GM12878 (cell line): ENCODE results near the gene CALR. TPM values are rescaled to one million over a fixed set of nuclear protein-coding genes. Genes with fewer than 3 reads are reported as not detected.

Experiments used
- ATF7 ChIP-seq: fragments of 450-650 bp; IDR thresholded peaks from 2 replicates; pipeline ENCODE4 v1.6.1; 2016; ENCODE audit warnings: low read depth, mild to moderate bottlenecking
- CHD4 ChIP-seq: fragments of 200-600 bp; sonication (generic); IDR thresholded peaks from 2 replicates; pipeline ENCODE4 v1.6.1; 2016; ENCODE audit warnings: mild to moderate bottlenecking
- CREM ChIP-seq: IDR thresholded peaks from 2 replicates; pipeline ENCODE4 v1.6.1; 2014; ENCODE audit warnings: antibody characterized with exemption, low read depth
- GABPA ChIP-seq: IDR thresholded peaks from 2 replicates; pipeline ENCODE4 v1.6.1; 2014; ENCODE audit warnings: antibody characterized with exemption, low read depth, mild to moderate bottlenecking, inconsistent platforms
- HDAC6 ChIP-seq: fragments of 200-600 bp; sonication (generic); IDR thresholded peaks from one replicate; pipeline ENCODE4 v1.8.0; 2017; ENCODE audit warnings: antibody characterized with exemption; ENCODE audit not compliant: unreplicated experiment
- IKZF2 ChIP-seq, 2 experiments: fragments of 450-650 bp; IDR thresholded peaks; 2 replicates each; pipeline ENCODE4 v1.6.1; 2017; ENCODE audit warnings: mild to moderate bottlenecking in 2 of 2, moderate library complexity in 2 of 2
- MAX ChIP-seq: IDR thresholded peaks from 2 replicates; pipeline ENCODE4 v1.6.1; 2012; ENCODE audit warnings: low read depth, low read length, improper control_type of control experiment
- MEF2A ChIP-seq: IDR thresholded peaks from 2 replicates; pipeline ENCODE4 v1.6.1; 2011; ENCODE audit warnings: low read depth, mild to moderate bottlenecking, low read length, moderate library complexity; ENCODE audit not compliant: insufficient read depth
- MXI1 ChIP-seq: fragments of 150-350 bp; IDR thresholded peaks from 2 replicates; pipeline ENCODE4 v1.6.1; 2011; ENCODE audit warnings: low read depth, mild to moderate bottlenecking, inconsistent platforms, low read length, improper control_type of control experiment
- MYB ChIP-seq: fragments of 150-350 bp; IDR thresholded peaks from 2 replicates; pipeline ENCODE4 v1.6.1; 2014; ENCODE audit warnings: mild to moderate bottlenecking, low read depth, low read length, borderline replicate concordance
- PKNOX1 ChIP-seq: fragments of 450-650 bp; IDR thresholded peaks from 2 replicates; pipeline ENCODE4 v1.6.1; 2016; ENCODE audit warnings: mild to moderate bottlenecking
- TARDBP ChIP-seq: IDR thresholded peaks from 2 replicates; pipeline ENCODE4 v1.6.1; 2016; ENCODE audit warnings: borderline replicate concordance
- YBX1 ChIP-seq: fragments of 450-650 bp; IDR thresholded peaks from 2 replicates; pipeline ENCODE4 v1.6.1; 2016; ENCODE audit warnings: antibody characterized with exemption
- ZBTB4 ChIP-seq: fragments of 450-650 bp; formaldehyde crosslinking; IDR thresholded peaks from 2 replicates; pipeline ENCODE4 v1.4.0; 2022; ENCODE audit warnings: mild to moderate bottlenecking, moderate library complexity
- ZNF274 ChIP-seq: IDR thresholded peaks from one replicate; pipeline ENCODE4 v1.8.0; 2011; ENCODE audit not compliant: insufficient read length, insufficient read depth
- polyA plus RNA-seq, 11 experiments: library from polyadenylated mRNA; depleted of rRNA in 4 of 11; unstranded in 6 of 11; stranded (reverse) in 5 of 11; fragments of >200 nt; fragmentation: Nextera tagmentation in 4 of 11; fragmentation: Illumina TruSeq in 1 of 11; extraction: Ambion mirVana in 4 of 11; extraction: Trizol in 1 of 11; gene quantifications; 1 replicate in 1 of 11; 2 replicates in 10 of 11; pipeline versions ENCODE4 v1.2.1 to v1.2.3, GENCODE V29; 2011 to 2016; ENCODE audit warnings: inconsistent platforms in 2 of 11, missing spikeins in 2 of 11, low read depth in 1 of 11
- total RNA-seq, 4 experiments: library from RNA; depleted of rRNA in 3 of 4; stranded (reverse); fragments of >200 nt in 3 of 4; fragmentation: Illumina TruSeq in 1 of 4; extraction: Trizol in 1 of 4; gene quantifications; 2 replicates each; pipeline versions ENCODE4 v1.2.1 to v1.2.3, GENCODE V29; 2013 to 2021
- TF ChIP-seq, protein P1 (sequence below): IDR thresholded peaks from 2 replicates; pipeline ENCODE4 v1.6.1; 2011; ENCODE audit warnings: mild to moderate bottlenecking, low read depth, low read length, moderate library complexity; ENCODE audit not compliant: insufficient replicate concordance
- TF ChIP-seq, protein P2 (sequence below): IDR thresholded peaks from 2 replicates; pipeline ENCODE4 v1.6.1; 2012; ENCODE audit warnings: improper control_type of control experiment, low read depth, low read length; ENCODE audit not compliant: insufficient replicate concordance

The CALR gene
- total and polyA plus RNA-seq, 10 of the 15 experiments (the other 5 are each of a cell fraction or from before 2014, with no cell fraction given): 202 to 1,451 (median 749) TPM

DNA sequence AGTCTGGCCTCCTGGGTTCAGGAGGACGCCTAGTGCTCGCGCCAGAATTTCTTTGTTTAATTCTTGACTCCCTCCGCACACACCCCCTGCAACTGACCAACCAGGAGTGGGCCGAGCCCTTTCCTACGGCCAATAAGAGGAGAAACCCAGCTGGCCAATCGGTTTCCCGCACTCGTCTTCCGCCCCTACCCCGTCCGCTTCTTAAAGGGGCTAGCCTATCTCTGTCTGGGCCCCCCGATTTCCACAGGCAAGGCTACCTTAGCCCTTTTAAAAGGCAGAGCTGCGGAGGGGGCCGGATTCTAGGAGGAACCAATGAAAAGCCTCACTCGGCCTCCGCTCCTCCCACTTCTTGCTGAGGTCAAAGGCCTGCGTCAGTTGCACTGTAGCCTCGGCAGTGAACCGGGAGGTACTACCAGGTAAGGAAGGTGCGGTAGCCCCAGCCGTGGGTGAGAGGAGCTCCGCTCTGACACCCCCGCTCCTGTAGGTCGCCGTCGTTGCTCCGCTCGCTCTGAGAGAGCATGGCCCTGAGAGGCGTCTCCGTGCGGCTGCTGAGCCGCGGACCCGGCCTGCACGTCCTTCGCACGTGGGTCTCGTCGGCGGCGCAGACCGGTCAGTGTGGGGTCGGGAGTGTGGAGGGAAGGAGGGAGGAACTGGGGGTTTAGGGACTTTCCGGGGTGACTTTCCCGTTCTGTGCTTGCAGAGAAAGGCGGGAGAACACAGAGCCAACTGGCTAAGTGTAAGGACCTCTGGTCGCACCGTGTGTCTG, 47.4 kb upstream of the CALR start, which contains the start of gene GCDH (continued):
- TF ChIP-seq, protein P1, sequence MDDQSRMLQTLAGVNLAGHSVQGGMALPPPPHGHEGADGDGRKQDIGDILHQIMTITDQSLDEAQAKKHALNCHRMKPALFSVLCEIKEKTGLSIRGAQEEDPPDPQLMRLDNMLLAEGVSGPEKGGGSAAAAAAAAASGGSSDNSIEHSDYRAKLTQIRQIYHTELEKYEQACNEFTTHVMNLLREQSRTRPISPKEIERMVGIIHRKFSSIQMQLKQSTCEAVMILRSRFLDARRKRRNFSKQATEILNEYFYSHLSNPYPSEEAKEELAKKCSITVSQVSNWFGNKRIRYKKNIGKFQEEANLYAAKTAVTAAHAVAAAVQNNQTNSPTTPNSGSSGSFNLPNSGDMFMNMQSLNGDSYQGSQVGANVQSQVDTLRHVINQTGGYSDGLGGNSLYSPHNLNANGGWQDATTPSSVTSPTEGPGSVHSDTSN: no peak
- TF ChIP-seq TARDBP: no peak
- TF ChIP-seq, protein P2, sequence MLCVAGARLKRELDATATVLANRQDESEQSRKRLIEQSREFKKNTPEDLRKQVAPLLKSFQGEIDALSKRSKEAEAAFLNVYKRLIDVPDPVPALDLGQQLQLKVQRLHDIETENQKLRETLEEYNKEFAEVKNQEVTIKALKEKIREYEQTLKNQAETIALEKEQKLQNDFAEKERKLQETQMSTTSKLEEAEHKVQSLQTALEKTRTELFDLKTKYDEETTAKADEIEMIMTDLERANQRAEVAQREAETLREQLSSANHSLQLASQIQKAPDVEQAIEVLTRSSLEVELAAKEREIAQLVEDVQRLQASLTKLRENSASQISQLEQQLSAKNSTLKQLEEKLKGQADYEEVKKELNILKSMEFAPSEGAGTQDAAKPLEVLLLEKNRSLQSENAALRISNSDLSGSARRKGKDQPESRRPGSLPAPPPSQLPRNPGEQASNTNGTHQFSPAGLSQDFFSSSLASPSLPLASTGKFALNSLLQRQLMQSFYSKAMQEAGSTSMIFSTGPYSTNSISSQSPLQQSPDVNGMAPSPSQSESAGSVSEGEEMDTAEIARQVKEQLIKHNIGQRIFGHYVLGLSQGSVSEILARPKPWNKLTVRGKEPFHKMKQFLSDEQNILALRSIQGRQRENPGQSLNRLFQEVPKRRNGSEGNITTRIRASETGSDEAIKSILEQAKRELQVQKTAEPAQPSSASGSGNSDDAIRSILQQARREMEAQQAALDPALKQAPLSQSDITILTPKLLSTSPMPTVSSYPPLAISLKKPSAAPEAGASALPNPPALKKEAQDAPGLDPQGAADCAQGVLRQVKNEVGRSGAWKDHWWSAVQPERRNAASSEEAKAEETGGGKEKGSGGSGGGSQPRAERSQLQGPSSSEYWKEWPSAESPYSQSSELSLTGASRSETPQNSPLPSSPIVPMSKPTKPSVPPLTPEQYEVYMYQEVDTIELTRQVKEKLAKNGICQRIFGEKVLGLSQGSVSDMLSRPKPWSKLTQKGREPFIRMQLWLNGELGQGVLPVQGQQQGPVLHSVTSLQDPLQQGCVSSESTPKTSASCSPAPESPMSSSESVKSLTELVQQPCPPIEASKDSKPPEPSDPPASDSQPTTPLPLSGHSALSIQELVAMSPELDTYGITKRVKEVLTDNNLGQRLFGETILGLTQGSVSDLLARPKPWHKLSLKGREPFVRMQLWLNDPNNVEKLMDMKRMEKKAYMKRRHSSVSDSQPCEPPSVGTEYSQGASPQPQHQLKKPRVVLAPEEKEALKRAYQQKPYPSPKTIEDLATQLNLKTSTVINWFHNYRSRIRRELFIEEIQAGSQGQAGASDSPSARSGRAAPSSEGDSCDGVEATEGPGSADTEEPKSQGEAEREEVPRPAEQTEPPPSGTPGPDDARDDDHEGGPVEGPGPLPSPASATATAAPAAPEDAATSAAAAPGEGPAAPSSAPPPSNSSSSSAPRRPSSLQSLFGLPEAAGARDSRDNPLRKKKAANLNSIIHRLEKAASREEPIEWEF: no peak
- TF ChIP-seq GABPA: no peak
- TF ChIP-seq MYB: no peak
- 0 out of 2 replicates have a peak, but pooled peaks have one; percentile 9 for TF ChIP-seq MEF2A
- no peak for TF ChIP-seq ZBTB4 (CRISPR knock-in tag)
- no peak; the same call in 1 of the 2 replicates for TF ChIP-seq MAX
- TF ChIP-seq PKNOX1: no peak
- peak; percentile 98 for TF ChIP-seq MXI1
- TF ChIP-seq YBX1: no peak
- TF ChIP-seq ATF7: no peak
- no peak for TF ChIP-seq CHD4
- no peak for TF ChIP-seq HDAC6
- no peak; a peak in 1 of 4 replicates for TF ChIP-seq IKZF2 (IDR thresholded peaks at IDR 0.05)
- TF ChIP-seq CREM: peak; percentile 96
- TF ChIP-seq ZNF274: no peak
